ENCODE data around the gene S100PBP. TPM values are rescaled to one million over a fixed set of nuclear protein-coding genes. Genes with fewer than 3 reads are reported as not detected.
"Not testable (repeated sequence)": the region's sequence is repeated elsewhere in the genome, so short reads cannot be mapped to it uniquely, and the experiment has no call there.

The S100PBP gene
- total RNA-seq, 4 donors from 2014 or later, result 14.9 to 24.1 (median 18.6) TPM

DNA sequence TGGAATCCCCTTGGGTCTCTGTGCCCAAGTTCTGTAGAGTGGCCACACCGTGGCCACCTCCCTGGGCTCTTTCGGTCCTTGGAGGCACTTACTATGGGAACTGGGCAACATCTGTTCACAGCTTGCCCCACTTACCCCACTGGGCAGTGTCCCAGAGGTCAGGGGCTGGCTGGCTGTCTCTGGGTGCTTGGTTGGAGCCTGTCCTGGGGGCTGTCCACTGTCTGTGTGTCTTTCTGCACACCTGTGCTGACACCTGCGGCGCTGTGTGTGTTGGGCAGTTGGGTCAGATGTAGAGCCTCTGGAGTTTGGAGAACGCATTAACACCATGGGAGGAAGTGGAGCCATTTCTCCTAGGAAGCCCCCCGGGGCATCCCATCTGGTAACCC is 85.1 kb downstream of the S100PBP start:
- H3K4me1 ChIP-seq, result peaks cover 9 to 18% (median 18%) of the 10 kb centered on the region in 4 donors
- H3K4me3 ChIP-seq, result no peak overlapping the region
- no peak for DNase-seq (ENCODE audit: extremely low spot score)
- TF ChIP-seq POLR2A (IDR thresholded peaks at IDR 0.05; ENCODE audit: low read depth), result no peak
- TF ChIP-seq, protein P1, sequence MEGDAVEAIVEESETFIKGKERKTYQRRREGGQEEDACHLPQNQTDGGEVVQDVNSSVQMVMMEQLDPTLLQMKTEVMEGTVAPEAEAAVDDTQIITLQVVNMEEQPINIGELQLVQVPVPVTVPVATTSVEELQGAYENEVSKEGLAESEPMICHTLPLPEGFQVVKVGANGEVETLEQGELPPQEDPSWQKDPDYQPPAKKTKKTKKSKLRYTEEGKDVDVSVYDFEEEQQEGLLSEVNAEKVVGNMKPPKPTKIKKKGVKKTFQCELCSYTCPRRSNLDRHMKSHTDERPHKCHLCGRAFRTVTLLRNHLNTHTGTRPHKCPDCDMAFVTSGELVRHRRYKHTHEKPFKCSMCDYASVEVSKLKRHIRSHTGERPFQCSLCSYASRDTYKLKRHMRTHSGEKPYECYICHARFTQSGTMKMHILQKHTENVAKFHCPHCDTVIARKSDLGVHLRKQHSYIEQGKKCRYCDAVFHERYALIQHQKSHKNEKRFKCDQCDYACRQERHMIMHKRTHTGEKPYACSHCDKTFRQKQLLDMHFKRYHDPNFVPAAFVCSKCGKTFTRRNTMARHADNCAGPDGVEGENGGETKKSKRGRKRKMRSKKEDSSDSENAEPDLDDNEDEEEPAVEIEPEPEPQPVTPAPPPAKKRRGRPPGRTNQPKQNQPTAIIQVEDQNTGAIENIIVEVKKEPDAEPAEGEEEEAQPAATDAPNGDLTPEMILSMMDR (IDR thresholded peaks at IDR 0.05), result no peak
- no peak for TF ChIP-seq POLR2AphosphoS5 (IDR thresholded peaks at IDR 0.05)
- WGBS, result 77% methylated on average over 6 of the region's 6 CpGs
- peaks cover 0 to 7% (median 0%) of the 10 kb centered on the region in 4 donors for H3K27me3 ChIP-seq
- H3K36me3 ChIP-seq, result no peaks in the 10 kb centered on the region
- H3K9me3 ChIP-seq, result no peaks in the 10 kb centered on the region
- intact Hi-C loops (cut with DNase I), result no loop called here
- H3K27ac ChIP-seq (replicated peaks in 1 of 4), result no peak overlapping the region

DNA sequence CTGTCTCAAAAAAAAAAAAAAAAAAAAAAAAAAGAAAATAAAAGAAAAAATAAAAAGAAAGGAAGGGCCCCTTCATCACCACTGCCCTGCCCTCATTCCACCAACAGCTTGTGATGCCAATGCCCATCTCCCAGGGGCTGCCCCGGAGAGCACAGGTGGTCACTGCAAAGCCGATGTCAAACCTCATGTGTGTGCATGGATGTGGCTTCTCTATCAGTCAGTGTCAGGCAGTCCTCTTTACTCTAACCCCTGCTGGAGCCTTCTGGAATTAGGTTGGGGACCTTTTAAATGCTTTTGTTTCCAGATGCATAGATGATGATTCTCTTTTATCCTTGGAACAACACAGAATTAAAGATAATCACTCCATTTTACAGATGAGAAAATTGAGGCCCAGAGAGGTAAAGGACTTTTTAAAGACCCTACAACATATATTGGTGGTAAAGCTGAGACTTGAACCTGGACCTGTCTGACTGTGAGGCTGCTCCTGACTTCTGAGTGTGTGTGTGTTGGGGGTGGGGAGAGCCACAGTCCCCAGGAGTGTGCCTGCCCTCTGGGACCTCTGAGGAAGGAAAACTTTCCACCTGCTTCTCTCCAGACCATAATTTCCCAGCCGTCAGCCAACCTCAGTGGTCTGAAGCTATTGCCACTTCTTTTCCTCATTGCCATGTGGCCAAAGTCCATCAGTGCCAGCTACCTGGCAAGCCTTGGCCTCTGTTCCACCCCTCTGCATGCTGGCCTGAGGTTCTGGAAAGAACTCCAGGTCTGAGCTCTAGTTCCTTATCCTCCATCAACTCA is 86.7 kb downstream of the S100PBP start:
- intact Hi-C loops (cut with DNase I), result no loop called here
- H3K9me3 ChIP-seq, result no peaks in the 10 kb centered on the region

DNA sequence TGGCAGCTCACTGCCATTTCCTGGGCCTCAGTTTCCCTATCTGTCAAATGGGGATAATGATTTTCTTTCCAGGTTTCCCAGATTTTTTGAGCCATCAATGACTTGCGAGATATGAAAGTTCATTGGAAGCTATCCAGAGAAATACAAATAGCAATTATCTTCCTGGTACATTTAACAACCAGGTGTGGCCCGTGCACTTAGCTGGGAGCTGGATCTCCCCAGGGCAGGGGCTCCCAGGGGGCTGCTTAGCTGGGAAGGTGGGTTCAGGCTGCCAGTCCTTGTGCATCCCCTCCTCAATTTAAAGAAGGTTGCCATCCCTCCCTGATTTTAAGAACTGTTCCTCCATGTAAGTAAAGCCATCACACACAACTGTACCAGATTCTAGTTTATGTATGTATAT is 87.3 kb downstream of the S100PBP start:
- no peak overlapping the region for H3K4me3 ChIP-seq
- no peak for TF ChIP-seq POLR2A (IDR thresholded peaks at IDR 0.05; ENCODE audit: low read depth)
- no peak for TF ChIP-seq POLR2AphosphoS5 (IDR thresholded peaks at IDR 0.05)
- TF ChIP-seq, protein P1 (IDR thresholded peaks at IDR 0.05), result no peak
- no peak for TF ChIP-seq EP300 (IDR thresholded peaks at IDR 0.05)
- peaks cover 0 to 7% (median 0%) of the 10 kb centered on the region in 4 donors for H3K27me3 ChIP-seq
- no peak for DNase-seq (ENCODE audit: extremely low spot score)
- no peaks in the 10 kb centered on the region for H3K36me3 ChIP-seq
- intact Hi-C loops (cut with DNase I), result no loop called here
- no peak overlapping the region for H3K27ac ChIP-seq (replicated peaks in 1 of 4)
- H3K4me1 ChIP-seq, result peaks cover 9 to 18% (median 18%) of the 10 kb centered on the region in 4 donors
- 59% methylated on average over 2 of the region's 2 CpGs for WGBS
- no peaks in the 10 kb centered on the region for H3K9me3 ChIP-seq

More for the DNA sequence above, 86.7 kb downstream of the S100PBP start:
- no peak for TF ChIP-seq POLR2AphosphoS5 (IDR thresholded peaks at IDR 0.05)
- TF ChIP-seq, protein P1 (IDR thresholded peaks at IDR 0.05), result no peak
- no peak for TF ChIP-seq EP300 (IDR thresholded peaks at IDR 0.05)
- no peak for TF ChIP-seq POLR2A (IDR thresholded peaks at IDR 0.05; ENCODE audit: low read depth)
- Histone ChIP-seq H3K4me1 (peaks cover 9 to 18% (median 18%) of the 10 kb centered on the region in 4 donors), H3K4me3 (no peak overlapping the region), H3K36me3 (no peaks in the 10 kb centered on the region), H3K27me3 (peaks cover 0 to 7% (median 0%) of the 10 kb centered on the region in 4 donors), H3K27ac (replicated peaks in 1 of 4) (no peak overlapping the region)
- DNase-seq (ENCODE audit: extremely low spot score), result no peak
- WGBS, result 80% methylated on average over 3 of the region's 3 CpGs

DNA sequence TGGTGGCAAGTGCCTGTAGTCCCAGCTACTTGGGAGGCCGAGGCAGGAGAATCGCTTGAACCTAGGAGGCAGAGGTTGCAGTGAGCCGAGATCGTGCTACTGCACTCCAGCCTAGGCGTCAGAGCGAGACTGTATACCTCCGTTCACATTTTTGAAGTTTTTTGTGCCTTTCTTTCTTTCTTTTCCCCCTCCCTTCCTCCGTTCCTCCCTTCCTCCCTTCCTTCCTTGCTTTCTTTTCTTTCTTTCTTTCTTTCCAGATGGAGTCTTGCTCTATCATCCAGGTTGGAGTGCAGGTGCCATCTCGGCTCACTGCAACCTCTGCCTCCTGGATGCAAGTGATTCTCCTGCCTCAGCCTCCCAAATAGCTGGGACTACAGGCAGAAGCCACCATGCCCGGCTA is 88.1 kb downstream of the S100PBP start:
- intact Hi-C loops (cut with DNase I); DNase-seq (ENCODE audit: extremely low spot score); H3K9me3 ChIP-seq; H3K36me3 ChIP-seq; H3K4me3 ChIP-seq; H3K27me3 ChIP-seq; H3K27ac ChIP-seq (replicated peaks in 1 of 4): not testable (repeated sequence)
- peaks cover 7 to 11% (median 10%) of the 10 kb centered on the region in 4 donors for H3K4me1 ChIP-seq
- 82% methylated on average over 10 of the region's 10 CpGs for WGBS

DNA sequence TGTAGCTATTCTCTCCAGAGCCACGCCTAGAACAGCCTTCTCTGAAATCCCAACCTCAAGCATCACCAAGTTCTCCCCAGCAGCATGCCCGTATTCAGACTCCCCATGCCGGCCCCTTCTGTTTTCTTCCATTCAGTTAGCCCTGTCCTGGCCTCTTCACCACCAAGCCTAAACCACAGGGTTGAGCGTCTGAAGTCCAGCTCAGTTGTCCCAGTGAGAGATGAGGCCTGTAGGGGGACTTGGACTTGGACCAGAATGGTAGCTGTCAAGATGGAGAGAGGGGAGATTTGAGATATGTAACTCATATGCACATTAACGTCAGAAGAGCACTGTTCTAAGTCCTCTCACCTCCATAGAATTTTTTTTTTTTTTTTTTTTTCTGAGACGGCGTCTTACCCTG is 89.2 kb downstream of the S100PBP start:
- 88% methylated on average over 7 of the region's 7 CpGs for WGBS
- no peak overlapping the region for H3K27ac ChIP-seq (replicated peaks in 1 of 4)

More for the DNA sequence above, 89.2 kb downstream of the S100PBP start:
- no peak overlapping the region for H3K4me3 ChIP-seq
- TF ChIP-seq POLR2A (IDR thresholded peaks at IDR 0.05; ENCODE audit: low read depth) (no peak), EP300 (IDR thresholded peaks at IDR 0.05) (no peak), POLR2AphosphoS5 (IDR thresholded peaks at IDR 0.05) (no peak)
- TF ChIP-seq, protein P1 (IDR thresholded peaks at IDR 0.05), result no peak
- no peaks in the 10 kb centered on the region for H3K36me3 ChIP-seq
- intact Hi-C loops (cut with DNase I), result no loop called here
- H3K4me1 ChIP-seq, result peaks cover under 1 to 3% (median 3%) of the 10 kb centered on the region in 4 donors
- no peaks in the 10 kb centered on the region for H3K9me3 ChIP-seq
- H3K27me3 ChIP-seq, result no peaks in the 10 kb centered on the region
- DNase-seq (ENCODE audit: extremely low spot score), result no peak

Data from esophagus muscularis mucosa (tissue), 4 donors.